Epithelial cell of umbilical artery (primary cell): Measurements from ENCODE around the gene PDF. TPM values are rescaled to one million over a fixed set of nuclear protein-coding genes. Genes with fewer than 3 reads are reported as not detected.

Experiments used
- total RNA-seq: library from RNA; depleted of rRNA; stranded (reverse); fragments of >200 nt; gene quantifications from 2 replicates; pipeline ENCODE4 v1.2.3, GENCODE V29; 2014

Gene PDF
- 17.2 and 28.0 TPM in 2 replicates for total RNA-seq

GRCh38 chr16:69330286-69331109, at the start of gene PDF:
Gene PDF, minus strand, starts transcription at chr16:69330588. Its CDS starts 18 bp downstream, at chr16:69330570.

GRCh38 chr16:69351309-69352027, 21.1 kb upstream of the PDF start, which contains the start of gene TMED6:
Gene TMED6, minus strand, starts transcription at chr16:69351786. Its CDS starts 33 bp downstream, at chr16:69351753.

GRCh38 chr16:69339289-69340094, 9.1 kb upstream of the PDF start, which contains the start of the genes COG8 and NIP7:
Gene COG8, minus strand, starts transcription at chr16:69339564. Its CDS starts 12 bp downstream, at chr16:69339552.
Gene NIP7, plus strand, starts transcription at chr16:69339772. Its CDS starts 58 bp downstream, at chr16:69339830.

GRCh38 chr16:69310653-69311532, 19.5 kb downstream of the PDF start, which contains the start of gene VPS4A:
Gene VPS4A, plus strand, starts transcription at chr16:69311350. Its CDS starts 162 bp downstream, at chr16:69311512.

Other genes with a start within 250 kb of the PDF start
- 0.32 and 1.1 TPM in 2 replicates for gene HAS3, start 224.9 kb downstream of the PDF start, total RNA-seq
- 59.1 and 66.9 TPM in 2 replicates for gene CHTF8, start 198.0 kb downstream of the PDF start, total RNA-seq
- 18.1 and 18.8 TPM in 2 replicates for gene UTP4, start 197.9 kb downstream of the PDF start, total RNA-seq
- gene SNTB2, start 143.4 kb downstream of the PDF start, total RNA-seq, result 20.1 and 37.7 TPM in 2 replicates
- 40.0 and 40.7 TPM in 2 replicates for gene VPS4A, start 19.2 kb downstream of the PDF start, total RNA-seq
- 27.3 and 29.6 TPM in 2 replicates for gene COG8, start 9.0 kb upstream of the PDF start, total RNA-seq
- 43.2 and 48.5 TPM in 2 replicates for gene NIP7, start 9.2 kb upstream of the PDF start, total RNA-seq
- gene TMED6, start 21.2 kb upstream of the PDF start, total RNA-seq, result not detected in 2 replicates
- 11.6 and 12.0 TPM in 2 replicates for gene TERF2, start 55.4 kb upstream of the PDF start, total RNA-seq
- 79.3 and 138 TPM in 2 replicates for gene CYB5B, start 94.0 kb upstream of the PDF start, total RNA-seq
- 7.8 and 13.7 TPM in 2 replicates for gene NFAT5, start 235.4 kb upstream of the PDF start, total RNA-seq